Activated CD4-positive, alpha-beta memory T cell treated with anti-CD3 and anti-CD28 coated beads for 36 hours (primary cell): Measurements from ENCODE around the gene TNIP3. TPM values are rescaled to one million over a fixed set of nuclear protein-coding genes. Genes with fewer than 3 reads are reported as not detected.
"Not testable (repeated sequence)": the region's sequence is repeated elsewhere in the genome, so short reads cannot be mapped to it uniquely, and the experiment has no call there.

Source experiments
- CTCF ChIA-PET: fragments of 350-600 bp; sonication (Branson Sonifier 250); formaldehyde crosslinking; loops from one replicate; lab custom pipeline; 2021; ENCODE audit warnings: antibody characterized with exemption, inconsistent platforms; lab: Charles Lee
- POLR2A ChIA-PET: fragments of 350-600 bp; sonication (Branson Sonifier 250); formaldehyde crosslinking; loops from one replicate; lab custom pipeline; 2021; ENCODE audit warnings: antibody characterized with exemption; lab: Charles Lee
- DNase-seq: peaks from one replicate; pipeline ENCODE4 v3.0.0-alpha.2; 2020
- H3K27ac Mint-ChIP-seq: one replicate; pipeline ENCODE4 v1.8.0; 2021; ENCODE audit warnings: mixed read lengths
- H3K27me3 Mint-ChIP-seq: one replicate; pipeline ENCODE4 v1.8.0; 2021; ENCODE audit warnings: mixed read lengths
- H3K36me3 Mint-ChIP-seq: one replicate; pipeline ENCODE4 v1.8.0; 2021; ENCODE audit warnings: mixed read lengths
- H3K4me1 Mint-ChIP-seq: one replicate; pipeline ENCODE4 v1.8.0; 2021; ENCODE audit warnings: low read depth, mixed read lengths
- H3K4me3 Mint-ChIP-seq: one replicate; pipeline ENCODE4 v1.8.0; 2021; ENCODE audit warnings: mild to moderate bottlenecking, mixed read lengths
- H3K9me3 Mint-ChIP-seq: one replicate; pipeline ENCODE4 v1.8.0; 2021; ENCODE audit warnings: mixed read lengths
- intact Hi-C: fragments of 100-400 bp; cut with micrococcal nuclease; formaldehyde crosslinking; loops from one replicate; pipeline ENCODE4 v1.15.1; 2023
- total RNA-seq, 2 experiments: library from RNA; stranded (reverse); gene quantifications; one replicate each; pipeline ENCODE4 v1.2.3, GENCODE V29; 2021

Gene TNIP3
- total RNA-seq, 2 experiments from 2014 or later: 12.0 to 12.3 TPM

DNA sequence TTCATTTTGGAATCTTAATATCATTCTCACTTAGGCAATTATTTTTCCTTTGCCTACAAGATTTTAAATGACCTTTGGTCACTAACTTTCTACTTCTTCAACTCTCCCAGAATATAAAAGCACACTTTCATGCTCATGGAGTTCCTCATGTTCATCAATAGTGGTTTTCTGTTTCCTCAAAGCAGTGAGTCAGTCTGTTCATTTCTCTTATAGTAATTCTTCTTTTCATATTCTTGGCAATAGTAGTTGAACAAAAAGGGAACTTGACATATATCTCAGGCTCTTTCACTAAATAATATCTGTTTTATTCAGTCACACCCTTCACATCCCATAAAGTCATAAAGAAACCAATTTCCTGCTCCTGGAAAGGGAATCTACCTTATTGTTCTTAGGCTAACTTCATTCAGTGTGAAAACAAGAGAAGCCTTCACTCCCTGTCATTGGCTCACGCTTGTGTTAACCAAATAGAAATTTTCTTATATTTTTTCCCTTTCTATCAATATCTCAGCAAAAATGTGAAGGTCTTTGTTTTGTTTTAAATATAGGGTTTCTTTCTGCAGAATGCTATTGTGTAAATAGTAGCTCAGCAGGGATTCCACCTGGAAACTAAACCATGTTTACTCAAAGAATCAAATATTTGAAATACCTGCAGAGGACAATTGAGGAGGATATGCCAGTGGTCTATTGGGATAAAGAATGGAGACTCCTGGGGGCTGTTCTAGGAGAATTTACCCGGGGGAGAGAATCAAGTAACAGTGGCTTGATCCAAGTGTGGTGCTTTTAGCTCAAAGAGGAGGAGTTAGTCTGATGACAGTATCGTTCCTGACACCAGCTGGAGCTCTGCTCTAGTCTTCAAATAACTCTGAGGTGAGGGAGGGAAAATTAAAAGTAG, 13.4 kb upstream of the TNIP3 start:
- Mint-ChIP-seq H3K27ac (peak overlapping the region; percentile 5), H3K36me3 (peaks cover 20% of the 10 kb centered on the region), H3K4me1 (peaks cover 68% of the 10 kb centered on the region), H3K9me3 (no peaks in the 10 kb centered on the region), H3K4me3 (no peak overlapping the region), H3K27me3 (no peaks in the 10 kb centered on the region)
- no peak for DNase-seq
- ChIA-PET POLR2A (no interaction called here), CTCF (interaction anchor here (0.6 to 2.2 kb wide), 4 partner anchors 9 to 645 kb away, joined by 3 to 11 read pairs (median 3); no protein-coding TSS in a partner anchor)
- intact Hi-C loops: no loop called here

DNA sequence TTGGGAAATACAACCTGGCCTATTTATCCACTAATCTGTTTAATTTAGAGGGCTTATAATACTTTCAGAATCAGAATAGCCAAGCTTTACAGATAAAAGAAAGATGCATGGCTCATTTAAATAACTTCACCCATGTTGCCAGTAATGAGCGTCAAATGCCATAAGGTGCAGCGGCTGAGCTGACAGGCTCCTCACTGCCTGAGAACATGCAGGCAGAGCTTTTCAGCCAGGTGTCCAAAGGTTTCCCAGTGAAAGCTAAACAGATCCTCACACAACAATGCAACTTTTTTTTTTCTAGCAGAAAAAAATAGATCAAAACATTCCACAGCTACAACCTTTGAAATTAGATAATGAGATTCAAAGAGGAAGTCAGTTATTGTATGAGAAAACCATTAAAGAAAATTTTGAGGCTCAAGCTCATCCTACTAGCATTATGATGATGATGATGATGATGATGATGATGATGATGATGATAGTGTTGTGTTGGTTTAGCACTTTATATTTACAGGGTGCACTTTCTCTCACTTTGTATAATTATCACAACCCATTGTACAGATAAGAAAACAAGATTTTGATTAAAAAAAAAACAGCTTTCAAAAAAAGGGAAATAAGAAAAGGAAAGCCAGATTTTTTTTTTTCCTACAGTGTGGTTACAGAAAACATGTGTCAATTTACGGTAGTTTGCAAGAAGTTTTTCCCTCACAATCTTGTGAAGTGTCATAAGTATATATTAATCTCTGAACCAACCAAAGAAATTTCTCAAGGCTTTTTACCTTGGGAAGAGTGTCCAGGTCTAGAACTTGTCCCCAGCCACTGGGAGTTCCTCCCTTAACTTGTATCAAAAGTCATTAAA, 12.2 kb upstream of the TNIP3 start:
- no peaks in the 10 kb centered on the region for H3K9me3 Mint-ChIP-seq
- intact Hi-C loops: no loop called here
- H3K4me3 Mint-ChIP-seq: no peak overlapping the region
- ChIA-PET POLR2A (interaction anchor here (0.6 kb wide), 2 partner anchors 105 to 453 kb away, joined by 3 to 6 read pairs; no protein-coding TSS in a partner anchor), CTCF (interaction anchor here (0.6 kb wide), 1 partner anchor 319 kb away, joined by 3 read pairs; no protein-coding TSS in a partner anchor)
- H3K27ac Mint-ChIP-seq: no peak overlapping the region
- H3K27me3 Mint-ChIP-seq: no peaks in the 10 kb centered on the region
- peaks cover 24% of the 10 kb centered on the region for H3K36me3 Mint-ChIP-seq
- DNase-seq: no peak
- peaks cover 64% of the 10 kb centered on the region for H3K4me1 Mint-ChIP-seq

DNA sequence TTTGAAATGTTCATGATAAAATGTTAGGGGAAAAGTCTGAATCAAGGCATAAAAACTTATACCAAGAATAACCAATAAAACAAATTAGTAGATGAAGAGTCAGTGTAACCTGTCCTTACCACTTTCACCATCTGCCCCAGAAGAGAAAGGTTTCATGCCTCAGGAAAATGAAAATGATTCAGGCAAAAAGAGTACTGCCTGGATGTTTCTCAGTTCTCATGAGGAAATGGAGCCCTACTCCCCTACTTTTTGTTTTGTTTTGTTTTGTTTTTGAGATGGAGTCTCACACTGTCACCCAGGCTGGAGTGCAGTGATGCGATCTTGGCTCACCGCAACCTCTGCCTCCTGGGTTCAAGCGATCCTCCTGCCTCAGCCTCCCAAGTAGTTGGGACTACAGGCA, 7.4 kb upstream of the TNIP3 start:
- POLR2A ChIA-PET, H3K27me3 Mint-ChIP-seq, intact Hi-C loops, H3K4me3 Mint-ChIP-seq, CTCF ChIA-PET, H3K27ac Mint-ChIP-seq, DNase-seq, H3K9me3 Mint-ChIP-seq: not testable (repeated sequence)
- Mint-ChIP-seq H3K4me1 (peaks cover 33% of the 10 kb centered on the region), H3K36me3 (peaks cover 18% of the 10 kb centered on the region)

DNA sequence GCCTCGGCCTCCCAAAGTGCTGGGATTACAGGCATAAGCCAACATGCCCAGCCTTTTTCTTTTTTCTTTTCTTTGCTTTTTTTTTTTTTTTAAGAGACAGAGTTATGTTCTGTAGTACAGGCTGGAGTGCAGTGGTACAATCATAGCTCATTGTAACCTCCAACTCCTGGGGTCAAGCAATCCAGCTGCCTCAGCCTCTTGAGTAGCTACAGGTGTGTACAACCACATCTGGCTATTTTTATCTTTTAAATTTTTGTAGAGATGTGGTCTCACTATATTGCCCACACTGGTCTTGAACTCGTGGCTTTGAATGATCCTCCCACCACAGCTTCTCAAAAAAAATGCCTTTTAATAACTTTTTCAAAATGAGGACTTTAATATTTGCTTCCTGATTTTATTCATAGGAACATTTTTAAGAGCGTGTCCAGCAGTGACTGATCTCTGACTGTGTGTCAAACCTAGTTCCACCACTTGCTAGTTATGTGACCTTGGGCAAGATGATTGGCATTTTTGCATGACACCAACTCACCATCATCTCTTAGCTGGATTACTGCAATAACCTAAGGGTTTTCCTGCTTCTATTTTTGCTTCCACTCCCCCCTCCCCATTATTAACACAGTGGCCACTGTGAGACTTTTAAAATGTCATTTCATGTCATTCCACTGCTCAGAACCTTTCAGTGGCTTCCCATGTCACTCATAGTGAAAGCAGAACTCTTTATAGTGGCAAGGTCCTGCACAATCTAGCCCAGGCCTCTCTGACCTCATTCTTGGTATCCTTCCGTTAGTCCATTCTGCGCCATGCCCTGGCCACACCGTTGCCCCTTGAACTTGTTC, 4.5 kb upstream of the TNIP3 start:
- CTCF ChIA-PET: interaction anchor here (0.6 kb wide), 1 partner anchor 10 kb away, joined by 3 read pairs; no protein-coding TSS in a partner anchor
- peaks cover 36% of the 10 kb centered on the region for H3K4me1 Mint-ChIP-seq
- DNase-seq: no peak
- no peaks in the 10 kb centered on the region for H3K9me3 Mint-ChIP-seq
- intact Hi-C loops: no loop called here
- peaks cover 13% of the 10 kb centered on the region for H3K36me3 Mint-ChIP-seq
- H3K4me3 Mint-ChIP-seq: no peak overlapping the region
- no peak overlapping the region for H3K27ac Mint-ChIP-seq
- POLR2A ChIA-PET: no interaction called here
- H3K27me3 Mint-ChIP-seq: no peaks in the 10 kb centered on the region

DNA sequence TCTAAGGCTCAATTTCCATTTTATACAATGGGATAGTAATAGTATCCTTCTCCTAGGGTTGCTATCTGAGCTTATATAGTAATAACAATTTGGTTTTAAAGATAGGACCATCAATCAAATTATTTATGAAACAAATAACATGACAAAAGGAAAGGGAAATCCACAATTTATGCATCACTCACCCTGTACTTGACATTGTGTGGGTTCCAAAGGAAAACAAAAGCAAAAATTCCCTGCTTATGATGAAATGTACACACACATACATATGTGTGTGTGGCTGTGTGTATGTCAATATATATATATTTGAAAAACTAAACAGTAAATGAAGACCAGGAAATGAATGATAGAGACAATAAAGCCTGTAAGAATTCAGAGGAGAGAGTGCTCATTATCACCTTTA, 2.9 kb upstream of the TNIP3 start:
- peaks cover 32% of the 10 kb centered on the region for H3K4me1 Mint-ChIP-seq
- H3K36me3 Mint-ChIP-seq: peaks cover 8% of the 10 kb centered on the region
- H3K27me3 Mint-ChIP-seq: no peaks in the 10 kb centered on the region
- H3K9me3 Mint-ChIP-seq: no peaks in the 10 kb centered on the region
- CTCF ChIA-PET: interaction anchor here (0.8 kb wide), 1 partner anchor 26 kb away, joined by 3 read pairs; no protein-coding TSS in a partner anchor
- no peak overlapping the region for H3K27ac Mint-ChIP-seq
- POLR2A ChIA-PET: interaction anchor here (1.5 kb wide), 1 partner anchor 14 kb away, joined by 4 read pairs; no protein-coding TSS in a partner anchor
- DNase-seq: no peak
- no peak overlapping the region for H3K4me3 Mint-ChIP-seq
- intact Hi-C loops: loop anchor here (1.0 kb wide), 1 partner anchor 13 kb away; no protein-coding TSS in a partner anchor

DNA sequence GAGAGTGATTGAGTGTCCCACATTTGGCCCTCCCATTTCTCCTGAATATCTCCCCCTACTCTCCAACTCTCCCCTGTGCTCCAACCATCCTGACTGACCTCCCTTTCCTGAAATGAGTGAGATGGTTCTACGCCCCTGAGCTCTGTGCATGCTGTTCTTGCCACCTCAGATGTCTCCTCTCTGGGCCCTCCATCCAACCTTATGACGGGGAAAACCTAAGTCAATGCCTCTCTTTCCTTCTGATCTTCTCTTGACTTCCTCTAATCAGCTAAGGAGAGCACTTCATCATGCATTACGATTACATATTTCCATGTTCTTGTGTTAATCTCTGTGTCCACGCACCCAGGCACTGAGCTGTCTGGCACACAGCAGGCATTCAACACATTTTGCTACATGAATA, 1.1 kb upstream of the TNIP3 start:
- intact Hi-C loops: no loop called here

DNA sequence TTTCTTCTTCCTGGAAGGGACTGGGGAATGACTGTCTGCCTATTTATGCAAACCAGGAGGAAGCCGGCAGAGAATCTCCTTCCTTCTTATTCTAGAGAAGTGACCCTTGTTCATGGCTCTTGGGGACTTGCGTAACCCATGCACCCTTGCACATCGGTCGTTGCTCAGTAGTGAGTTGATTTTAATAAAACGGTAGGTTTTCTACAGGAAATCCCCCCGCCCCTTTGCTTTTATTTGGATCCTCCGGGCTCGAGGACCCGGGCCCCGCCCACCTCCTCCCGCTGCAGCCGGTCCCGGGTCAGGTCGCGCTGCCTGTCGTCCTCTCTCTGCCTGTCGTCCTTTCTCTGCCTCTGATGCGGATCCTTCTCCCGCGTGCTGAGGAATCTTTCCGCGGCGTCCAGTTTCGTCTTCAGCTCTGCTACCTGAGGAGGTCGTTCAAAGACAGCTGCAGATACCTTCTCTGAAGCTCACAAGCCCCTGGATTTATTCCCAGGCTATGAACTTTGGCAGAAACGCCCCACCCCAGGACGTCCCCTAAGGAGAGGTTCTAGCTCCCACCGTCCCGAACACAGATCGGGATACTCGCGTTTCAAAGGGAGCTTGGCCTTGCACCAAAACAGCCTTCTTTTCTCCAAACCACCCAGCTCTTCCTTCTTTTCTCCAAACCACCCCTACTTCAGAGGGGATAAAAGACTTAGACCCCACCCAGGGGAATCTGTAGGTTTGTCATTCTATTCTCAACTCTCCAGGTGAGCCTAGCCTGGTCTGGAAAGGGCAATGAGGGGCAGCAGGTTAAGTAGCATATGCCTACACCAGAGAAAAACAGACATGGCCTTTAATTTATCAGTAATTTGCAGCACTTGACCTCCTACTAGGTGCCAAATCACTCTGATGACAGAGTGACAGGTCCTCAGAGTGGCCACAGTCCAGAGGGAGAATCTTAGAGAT, 7.0 kb downstream of the TNIP3 start:
- ChIA-PET POLR2A (no interaction called here), CTCF (interaction anchor here (1.4 to 1.6 kb wide), 2 partner anchors 35 to 151 kb away, joined by 5 to 11 read pairs; no protein-coding TSS in a partner anchor)
- Mint-ChIP-seq H3K9me3 (no peaks in the 10 kb centered on the region), H3K4me1 (peaks cover 42% of the 10 kb centered on the region), H3K4me3 (peak overlapping the region; percentile 68), H3K36me3 (peaks cover 27% of the 10 kb centered on the region), H3K27me3 (peaks cover 12% of the 10 kb centered on the region), H3K27ac (peak overlapping the region; percentile 20)
- intact Hi-C loops: no loop called here
- DNase-seq: peak; percentile 21

More for the DNA sequence above, 1.1 kb upstream of the TNIP3 start:
- POLR2A ChIA-PET: interaction anchor here (1.5 kb wide), 1 partner anchor 15 kb away, joined by 4 read pairs; no protein-coding TSS in a partner anchor
- peaks cover 32% of the 10 kb centered on the region for H3K4me1 Mint-ChIP-seq
- CTCF ChIA-PET: no interaction called here
- H3K27ac Mint-ChIP-seq: no peak overlapping the region
- H3K27me3 Mint-ChIP-seq: no peaks in the 10 kb centered on the region
- H3K4me3 Mint-ChIP-seq: no peak overlapping the region
- no peaks in the 10 kb centered on the region for H3K9me3 Mint-ChIP-seq
- H3K36me3 Mint-ChIP-seq: peaks cover 10% of the 10 kb centered on the region
- no peak for DNase-seq

DNA sequence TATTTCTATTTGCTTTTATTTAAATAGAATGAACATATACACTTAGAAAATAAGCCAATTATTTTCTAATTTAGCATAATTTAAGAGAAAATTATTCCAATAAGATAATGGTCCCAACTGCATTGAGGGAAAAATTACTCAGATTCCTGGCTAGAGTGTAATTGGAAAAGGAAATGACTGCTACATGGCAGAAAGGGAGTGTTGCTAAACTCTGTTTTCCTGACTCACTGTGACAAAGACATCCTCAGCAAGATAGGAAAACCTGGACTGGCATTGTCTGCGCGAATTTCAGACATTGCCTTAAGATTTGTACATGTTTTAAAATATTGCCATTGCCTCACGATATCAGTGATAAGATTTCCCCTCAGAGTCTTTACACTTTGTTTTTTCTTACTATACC, 8.2 kb downstream of the TNIP3 start:
- intact Hi-C loops: loop anchor here (2.0 kb wide), 1 partner anchor 41 kb away; no protein-coding TSS in a partner anchor
- Mint-ChIP-seq H3K36me3 (peaks cover 29% of the 10 kb centered on the region), H3K27me3 (peaks cover 12% of the 10 kb centered on the region), H3K27ac (no peak overlapping the region), H3K9me3 (no peaks in the 10 kb centered on the region), H3K4me1 (peaks cover 54% of the 10 kb centered on the region), H3K4me3 (peak overlapping the region; percentile 29)
- ChIA-PET CTCF (interaction anchor here (1.6 kb wide), 1 partner anchor 152 kb away, joined by 5 read pairs; no protein-coding TSS in a partner anchor), POLR2A (no interaction called here)
- DNase-seq: no peak

DNA sequence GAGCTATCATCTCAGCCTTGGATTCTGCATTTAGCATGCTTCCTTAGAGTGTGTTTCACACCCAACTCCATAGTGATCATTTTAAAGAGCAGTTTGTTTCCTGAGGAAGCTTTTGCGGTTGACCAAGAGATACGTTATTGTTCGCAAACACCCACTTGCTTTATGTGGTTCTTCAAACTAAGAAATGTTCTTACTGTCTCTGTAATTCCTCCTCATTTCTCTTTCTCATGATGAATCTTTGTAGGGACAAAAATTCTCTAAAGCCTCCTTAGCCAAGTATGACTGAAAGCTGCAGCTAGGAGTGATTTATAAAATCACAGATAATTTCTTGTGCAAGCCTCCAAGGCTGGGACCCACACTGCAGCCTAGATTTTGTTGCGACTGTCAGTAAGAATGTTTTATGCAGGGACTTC, 10.0 kb downstream of the TNIP3 start:
- peaks cover 28% of the 10 kb centered on the region for H3K36me3 Mint-ChIP-seq
- CTCF ChIA-PET: interaction anchor here (0.8 to 1.2 kb wide), 3 partner anchors 16 to 104 kb away, joined by 3 to 4 read pairs (median 3); no protein-coding TSS in a partner anchor
- peak overlapping the region; percentile 14 for H3K4me3 Mint-ChIP-seq
- peak; percentile 39 for DNase-seq
- intact Hi-C loops: loop anchor here (1.0 to 5.0 kb wide), 9 partner anchors 12 to 358 kb away; no protein-coding TSS in a partner anchor
- no peak overlapping the region for H3K27ac Mint-ChIP-seq
- peaks cover 12% of the 10 kb centered on the region for H3K27me3 Mint-ChIP-seq
- POLR2A ChIA-PET: interaction anchor here (0.7 kb wide), 1 partner anchor 125 kb away, joined by 4 read pairs; no protein-coding TSS in a partner anchor
- peaks cover 61% of the 10 kb centered on the region for H3K4me1 Mint-ChIP-seq
- H3K9me3 Mint-ChIP-seq: no peaks in the 10 kb centered on the region

DNA sequence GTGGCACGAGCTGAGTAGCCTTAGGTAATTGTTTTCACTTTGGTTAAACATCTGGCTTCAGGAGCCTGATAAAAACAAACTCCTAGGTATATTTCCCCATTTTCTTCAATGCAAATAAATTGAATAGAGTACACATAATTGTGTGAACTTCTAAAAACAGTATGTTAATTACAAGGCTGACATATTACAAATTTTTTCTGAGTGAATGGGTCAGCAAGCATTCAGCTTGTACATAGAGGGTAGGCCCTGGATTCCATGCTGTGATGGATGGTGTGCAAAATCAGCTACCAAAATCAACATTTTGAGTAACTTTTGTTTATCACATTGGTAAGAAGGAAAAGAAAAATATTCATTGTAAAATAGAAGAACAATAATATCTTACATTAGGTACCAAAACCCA, 12.2 kb downstream of the TNIP3 start:
- H3K27ac Mint-ChIP-seq: no peak overlapping the region
- H3K27me3 Mint-ChIP-seq: peaks cover 6% of the 10 kb centered on the region
- CTCF ChIA-PET: interaction anchor here (0.7 to 1.2 kb wide), 2 partner anchors 35 to 41 kb away, joined by 3 to 7 read pairs; no protein-coding TSS in a partner anchor
- DNase-seq: no peak
- intact Hi-C loops: loop anchor here (5.0 kb wide), 1 partner anchor 360 kb away; no protein-coding TSS in a partner anchor
- POLR2A ChIA-PET: no interaction called here
- peaks cover 29% of the 10 kb centered on the region for H3K36me3 Mint-ChIP-seq
- H3K4me1 Mint-ChIP-seq: peaks cover 52% of the 10 kb centered on the region
- H3K9me3 Mint-ChIP-seq: no peaks in the 10 kb centered on the region
- H3K4me3 Mint-ChIP-seq: no peak overlapping the region
